Duodenal mucosa (tissue), 2 donors: ENCODE data around the gene KRT16.
"Not testable (repeated sequence)": the region's sequence is repeated elsewhere in the genome, so short reads cannot be mapped to it uniquely, and the experiment has no call there.

Source experiments
- H3K27ac ChIP-seq: one replicate; pipeline ENCODE4 v1.7.0; 2013; ENCODE audit warnings: low read depth, low read length
- H3K27me3 ChIP-seq, 2 donors: one replicate each; pipeline ENCODE4 v1.7.0; 2013; ENCODE audit warnings: low read length in 2 of 2, control low read depth in 1 of 2; ENCODE audit not compliant: insufficient read depth in 2 of 2, control insufficient read depth in 1 of 2
- H3K36me3 ChIP-seq, 2 donors: one replicate each; pipeline ENCODE4 v1.7.0; 2013; ENCODE audit warnings: low read length in 2 of 2, control low read depth in 1 of 2; ENCODE audit not compliant: insufficient read depth in 2 of 2, control insufficient read depth in 1 of 2
- H3K4me1 ChIP-seq, 2 donors: one replicate each; pipeline ENCODE4 v1.7.0; 2013; ENCODE audit warnings: low read length in 2 of 2, control low read depth in 1 of 2; ENCODE audit not compliant: insufficient read depth in 2 of 2, control insufficient read depth in 1 of 2
- H3K4me3 ChIP-seq, 2 donors: one replicate each; pipeline ENCODE4 v1.7.0; 2013; ENCODE audit warnings: low read length in 2 of 2, low read depth in 1 of 2
- H3K9ac ChIP-seq, 2 donors: one replicate each; pipeline ENCODE4 v1.7.0; 2013; ENCODE audit warnings: low read length in 2 of 2, low read depth in 1 of 2
- H3K9me3 ChIP-seq, 2 donors: one replicate each; pipeline ENCODE4 v1.7.0; 2013; ENCODE audit warnings: low read length in 2 of 2, control low read depth in 1 of 2; ENCODE audit not compliant: control insufficient read depth in 1 of 2

KRT16 gene

DNA sequence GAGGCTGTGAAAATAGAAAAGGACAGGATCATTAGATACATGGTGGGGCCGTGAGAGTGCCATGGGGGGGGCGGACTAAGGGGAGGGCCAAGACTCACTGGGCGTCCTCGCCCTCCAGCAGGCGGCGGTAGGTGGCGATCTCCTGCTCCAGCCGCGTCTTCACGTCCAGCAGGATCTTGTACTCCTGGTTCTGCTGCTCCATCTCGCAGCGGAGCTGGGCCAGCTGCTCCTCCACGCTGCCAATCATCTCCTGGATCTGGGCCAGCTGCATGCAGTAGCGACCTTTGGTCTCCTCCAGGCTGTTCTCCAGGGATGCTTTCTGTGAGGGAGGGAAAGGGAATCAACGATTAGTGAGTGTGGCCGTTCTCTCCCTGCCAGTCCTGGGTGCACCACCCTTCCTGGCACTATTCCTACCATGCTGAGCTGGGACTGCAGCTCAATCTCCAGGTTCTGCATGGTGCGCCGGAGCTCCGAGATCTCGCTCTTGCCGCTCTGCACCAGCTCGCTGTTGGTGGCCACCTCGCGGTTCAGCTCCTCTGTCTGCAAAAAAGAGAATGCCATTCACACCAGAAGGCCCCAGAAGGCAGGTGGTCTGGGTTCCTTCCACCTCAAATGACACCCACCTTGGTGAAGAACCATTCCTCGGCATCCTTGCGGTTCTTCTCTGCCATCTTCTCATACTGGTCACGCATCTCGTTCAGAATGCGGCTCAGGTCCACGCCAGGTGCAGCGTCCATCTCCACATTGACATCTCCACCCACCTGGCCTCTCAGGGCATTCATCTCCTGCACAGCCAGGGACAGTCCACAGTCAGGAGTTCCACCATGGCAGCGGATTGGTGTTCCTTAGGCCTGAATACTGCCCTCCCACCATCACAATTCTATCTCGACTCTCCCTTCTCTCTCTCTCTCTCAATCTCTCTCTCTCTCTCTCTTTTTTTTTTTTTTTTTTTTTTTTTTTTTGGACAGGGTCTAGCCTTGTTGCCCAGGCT, 29.1 kb downstream of the KRT16 start:
- H3K27me3 ChIP-seq = no peaks in the 10 kb centered on the region
- H3K36me3 ChIP-seq = no peaks in the 10 kb centered on the region
- no peak overlapping the region for H3K9ac ChIP-seq
- H3K4me3 ChIP-seq = no peak overlapping the region
- no peak overlapping the region for H3K27ac ChIP-seq
- no peaks in the 10 kb centered on the region for H3K9me3 ChIP-seq
- H3K4me1 ChIP-seq = peaks cover 14 to 36% of the 10 kb centered on the region in 2 donors

DNA sequence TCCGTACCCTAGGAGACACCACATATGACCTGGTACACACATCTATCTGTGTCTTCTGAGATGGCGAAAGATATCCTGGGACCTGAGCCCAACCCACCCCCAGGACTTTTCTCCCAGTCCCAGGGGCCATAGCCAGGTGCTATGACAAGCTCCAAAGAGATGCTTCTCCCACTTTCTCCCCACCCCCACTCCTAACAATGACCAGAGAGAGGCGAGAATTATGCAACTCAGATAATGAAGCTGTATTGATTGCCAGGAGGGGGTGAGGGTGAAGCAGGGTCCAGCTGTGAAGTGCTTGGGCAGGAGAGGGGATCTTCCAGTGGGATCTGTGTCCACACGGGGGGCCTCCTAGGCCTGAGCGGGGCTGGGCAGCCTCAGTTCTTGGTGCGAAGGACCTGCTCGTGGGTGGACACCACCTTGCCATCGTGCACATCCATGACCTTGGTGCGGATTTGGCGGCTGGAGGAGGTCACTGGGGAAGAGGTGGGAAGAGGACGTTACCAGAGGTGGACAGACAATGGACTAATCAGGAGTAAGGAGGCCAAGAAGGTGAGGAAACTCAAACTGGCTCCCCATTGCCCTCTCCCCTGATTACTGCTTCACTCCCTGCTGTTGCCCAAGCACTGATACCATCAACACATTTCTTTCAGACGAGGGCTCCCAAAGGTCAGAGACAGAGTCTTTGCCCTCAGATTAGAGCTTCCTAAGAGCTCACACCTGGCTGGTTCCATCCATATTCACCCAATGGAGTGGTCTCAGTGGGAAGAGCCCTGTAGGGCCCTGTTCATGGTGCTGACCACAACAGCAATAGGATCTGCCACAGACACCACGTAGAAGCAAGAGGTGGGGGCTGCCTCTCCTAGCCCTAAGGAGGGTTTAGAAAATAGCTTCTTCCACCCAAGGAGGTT, 30.3 kb downstream of the KRT16 start:
- not testable (repeated sequence) for H3K9me3 ChIP-seq, H3K36me3 ChIP-seq, H3K27me3 ChIP-seq, H3K9ac ChIP-seq, H3K4me3 ChIP-seq, H3K27ac ChIP-seq
- peaks cover 14 to 36% of the 10 kb centered on the region in 2 donors for H3K4me1 ChIP-seq

DNA sequence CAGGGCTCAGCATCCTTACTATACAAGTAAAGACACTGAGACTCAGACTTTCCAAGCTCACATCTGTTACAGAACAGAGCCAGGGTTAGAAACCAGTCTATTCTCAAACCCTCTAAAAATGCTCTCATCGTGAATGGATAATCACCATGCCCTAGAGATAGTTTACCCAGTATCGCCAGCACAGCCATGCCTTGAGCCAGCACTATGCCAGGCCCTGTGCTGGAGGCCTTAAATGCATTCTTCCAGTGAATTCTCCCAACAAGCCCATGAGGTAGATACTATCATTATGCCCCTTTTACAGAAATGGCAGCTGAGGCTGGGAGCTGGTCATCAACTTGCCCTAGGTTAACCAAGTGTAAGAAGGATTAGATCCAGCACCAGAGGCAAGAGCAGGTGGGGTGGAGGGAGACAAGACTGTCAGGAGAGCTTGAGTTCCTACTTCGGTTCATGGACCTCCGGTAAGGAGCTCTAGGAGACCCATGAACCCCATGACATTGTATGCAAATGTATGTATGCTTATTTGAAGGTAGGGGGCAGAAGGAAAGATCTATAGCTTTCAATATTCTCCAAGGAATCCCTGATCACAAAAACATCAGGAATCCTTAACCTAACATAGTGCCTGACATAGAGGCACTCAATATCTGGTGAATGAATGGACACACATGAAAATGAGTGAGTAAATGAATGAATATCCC, 31.1 kb downstream of the KRT16 start:
- no peaks in the 10 kb centered on the region for H3K9me3 ChIP-seq
- no peak overlapping the region for H3K4me3 ChIP-seq
- H3K9ac ChIP-seq = no peak overlapping the region
- no peaks in the 10 kb centered on the region for H3K36me3 ChIP-seq
- peaks cover 18 to 36% of the 10 kb centered on the region in 2 donors for H3K4me1 ChIP-seq
- H3K27me3 ChIP-seq = no peaks in the 10 kb centered on the region
- H3K27ac ChIP-seq = no peak overlapping the region

DNA sequence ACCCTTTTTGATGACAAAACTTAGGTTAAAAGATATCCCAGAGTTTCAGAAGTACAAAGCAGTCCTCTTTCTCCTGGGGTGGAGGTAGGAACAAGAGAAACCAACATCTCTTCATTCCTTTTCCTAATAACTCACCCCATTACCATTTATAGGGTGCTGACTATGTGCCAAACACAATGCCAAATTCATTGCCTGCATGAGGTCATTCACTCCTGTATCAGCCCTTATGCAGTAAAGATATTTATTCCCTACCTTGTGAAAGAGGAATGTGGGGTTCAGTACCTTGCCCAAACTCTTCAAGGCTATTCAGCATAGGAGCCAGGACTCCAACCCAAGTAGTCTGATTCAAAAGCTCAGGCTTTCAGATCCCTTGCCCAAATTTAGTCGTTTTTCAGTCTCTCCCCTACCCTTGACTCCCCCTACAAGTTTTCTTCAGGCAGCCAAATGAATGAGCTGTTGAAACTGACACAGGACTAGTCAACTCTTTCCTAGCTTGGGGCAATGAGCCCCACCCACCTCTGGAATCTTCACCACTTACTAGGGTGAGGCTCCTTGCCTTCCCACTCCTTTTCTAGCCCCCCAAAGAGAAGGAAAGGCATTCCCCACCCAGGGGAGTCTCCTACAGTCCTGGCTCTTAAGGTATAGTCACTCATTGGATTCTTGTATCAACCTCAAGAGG, 31.7 kb downstream of the KRT16 start:
- no peak overlapping the region for H3K9ac ChIP-seq
- H3K4me1 ChIP-seq = peaks cover 19 to 36% of the 10 kb centered on the region in 2 donors
- no peaks in the 10 kb centered on the region for H3K9me3 ChIP-seq
- H3K27ac ChIP-seq = no peak overlapping the region
- H3K36me3 ChIP-seq = no peaks in the 10 kb centered on the region
- H3K4me3 ChIP-seq = no peak overlapping the region
- no peaks in the 10 kb centered on the region for H3K27me3 ChIP-seq

DNA sequence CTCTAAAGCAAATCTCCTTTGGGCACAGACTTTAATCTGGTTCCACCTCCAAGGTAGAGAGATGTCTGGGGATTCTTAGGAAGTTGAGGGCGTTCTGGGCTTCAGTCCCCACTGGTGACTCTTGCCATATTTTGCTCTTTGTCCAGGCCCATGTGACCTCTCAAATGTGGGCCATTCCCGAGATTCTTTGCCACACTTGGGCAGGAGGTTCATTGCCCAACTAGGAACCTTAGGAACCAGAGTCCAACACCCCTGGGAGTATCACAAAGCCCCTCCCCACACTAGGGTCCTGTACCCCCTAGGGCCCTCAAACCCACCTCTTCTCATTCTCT, 32.4 kb downstream of the KRT16 start:
- Histone ChIP-seq H3K4me3 (no peak overlapping the region), H3K27me3 (peaks cover 0 to 3% of the 10 kb centered on the region in 2 donors), H3K9me3 (no peaks in the 10 kb centered on the region), H3K9ac (no peak overlapping the region), H3K4me1 (peaks cover 19 to 36% of the 10 kb centered on the region in 2 donors), H3K27ac (no peak overlapping the region), H3K36me3 (no peaks in the 10 kb centered on the region)

DNA sequence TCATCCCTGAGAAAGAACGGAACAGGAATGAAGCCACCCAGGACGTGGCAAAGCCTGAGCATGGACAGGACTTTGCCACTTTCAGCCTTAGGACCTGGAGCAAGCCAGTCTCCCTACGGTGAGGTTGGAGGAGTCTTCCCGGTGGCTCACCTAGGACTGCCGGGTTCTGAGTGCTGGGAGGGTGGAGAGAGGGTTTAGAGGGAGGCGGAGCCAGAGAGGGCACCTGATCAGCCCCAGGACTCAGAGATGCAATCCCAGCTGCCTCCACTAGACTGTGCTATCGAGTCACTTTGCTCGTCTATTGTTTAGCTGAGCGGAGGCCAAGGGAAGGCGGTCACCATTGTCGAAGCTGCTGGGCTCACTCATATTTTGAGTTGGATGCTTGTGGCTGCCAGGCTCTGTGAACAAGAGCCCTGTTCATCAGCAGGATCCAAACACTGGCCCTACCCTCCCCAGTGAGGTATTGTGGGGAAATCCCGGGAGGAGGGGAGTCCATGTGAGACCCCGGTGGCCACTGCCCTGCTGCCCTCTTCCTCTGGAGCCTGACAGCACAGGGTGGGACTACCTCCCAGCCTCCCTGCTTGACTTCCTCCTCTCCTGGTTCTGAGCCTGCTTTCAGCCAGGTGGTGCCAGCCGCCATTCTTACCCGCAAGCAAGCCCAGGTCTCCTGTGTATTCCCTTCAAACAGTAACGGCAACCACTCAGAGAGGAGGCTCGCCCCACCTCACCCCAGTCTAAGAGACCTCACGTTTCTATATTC, 32.9 kb downstream of the KRT16 start:
- H3K9ac ChIP-seq = peak overlapping the region; percentile 34 to 49
- H3K4me1 ChIP-seq = peaks cover 19 to 32% of the 10 kb centered on the region in 2 donors
- H3K27me3 ChIP-seq = peaks cover 0 to 3% of the 10 kb centered on the region in 2 donors
- no peaks in the 10 kb centered on the region for H3K9me3 ChIP-seq
- H3K36me3 ChIP-seq = no peaks in the 10 kb centered on the region
- no peak overlapping the region for H3K27ac ChIP-seq
- peak overlapping the region in 1 of 2 donors; percentile 30 for H3K4me3 ChIP-seq

DNA sequence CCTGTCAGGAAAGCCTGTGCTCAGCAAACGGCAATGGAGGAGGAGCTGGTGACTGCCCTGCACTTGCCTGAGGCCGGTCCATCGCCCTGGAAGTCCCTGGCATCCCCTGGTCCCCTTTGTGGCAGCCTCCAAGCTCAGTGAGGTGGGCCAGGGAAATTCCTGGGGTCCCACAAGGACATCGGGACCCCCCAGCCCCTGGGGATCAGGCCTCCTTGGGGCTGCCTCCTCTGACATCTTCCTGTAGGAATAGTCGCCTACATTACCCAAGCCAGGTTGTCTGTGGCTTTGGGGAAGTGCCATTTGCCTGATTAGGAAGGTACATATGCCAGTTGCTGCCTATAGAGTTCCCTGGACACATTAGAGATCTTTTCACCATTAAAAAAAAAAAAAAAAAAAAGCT, 33.6 kb downstream of the KRT16 start:
- H3K4me1 ChIP-seq = peaks cover 19 to 26% of the 10 kb centered on the region in 2 donors
- no peaks in the 10 kb centered on the region for H3K36me3 ChIP-seq
- no peak overlapping the region for H3K4me3 ChIP-seq
- H3K27ac ChIP-seq = no peak overlapping the region
- peaks cover 0 to 3% of the 10 kb centered on the region in 2 donors for H3K27me3 ChIP-seq
- H3K9ac ChIP-seq = peak overlapping the region; percentile 34 to 49
- H3K9me3 ChIP-seq = no peaks in the 10 kb centered on the region

DNA sequence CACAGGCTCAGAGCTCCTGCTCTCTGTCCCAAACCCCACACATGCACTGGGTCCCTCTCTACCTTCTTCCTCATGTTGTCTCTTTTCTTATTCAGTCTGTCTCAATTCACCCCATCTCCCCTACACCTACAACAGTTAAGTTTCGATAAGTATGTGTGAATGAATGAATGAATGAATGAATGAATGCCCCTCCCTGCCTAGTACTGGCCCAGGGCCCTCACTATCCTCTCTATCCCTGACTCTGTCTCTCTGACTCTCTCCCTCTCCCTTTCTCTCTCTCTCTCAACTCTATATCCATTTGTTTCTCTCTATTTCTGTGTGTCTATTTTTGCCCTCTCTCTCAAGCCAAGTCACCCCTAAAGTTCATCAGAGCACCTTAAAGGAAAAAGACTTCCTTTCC, 34.0 kb downstream of the KRT16 start:
- Histone ChIP-seq H3K4me1 (peaks cover 19 to 24% of the 10 kb centered on the region in 2 donors), H3K27me3 (peaks cover 0 to 3% of the 10 kb centered on the region in 2 donors), H3K9me3 (no peaks in the 10 kb centered on the region), H3K9ac (peak overlapping the region in 1 of 2 donors; percentile 49), H3K27ac (no peak overlapping the region), H3K36me3 (no peaks in the 10 kb centered on the region), H3K4me3 (no peak overlapping the region)

DNA sequence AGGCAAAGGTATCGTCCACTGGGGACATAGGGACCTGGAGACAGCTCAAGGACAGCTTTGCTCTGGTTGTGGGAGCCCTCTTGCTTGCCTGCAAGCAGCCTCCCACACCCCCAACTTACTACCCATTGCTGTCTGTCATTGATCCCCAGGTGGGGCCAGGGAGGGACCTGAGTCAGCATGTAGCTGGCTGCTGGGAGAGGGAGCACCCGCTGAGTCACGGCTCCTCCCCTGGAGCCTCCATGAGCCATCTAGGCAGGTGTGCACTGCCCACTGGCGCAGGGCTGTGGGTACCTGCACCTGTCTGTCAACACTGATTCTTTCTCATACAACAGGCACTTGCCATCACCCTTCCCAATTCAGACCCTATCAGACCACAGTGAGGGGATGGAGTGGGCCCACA, 35.8 kb downstream of the KRT16 start:
- H3K27me3 ChIP-seq, H3K4me3 ChIP-seq, H3K9ac ChIP-seq, H3K9me3 ChIP-seq, H3K27ac ChIP-seq, H3K36me3 ChIP-seq: not testable (repeated sequence)
- H3K4me1 ChIP-seq = peaks cover 12 to 19% of the 10 kb centered on the region in 2 donors
